Measurements from ENCODE around the gene UBASH3A. TPM values are rescaled to one million over a fixed set of nuclear protein-coding genes. Genes with fewer than 3 reads are reported as not detected.

Gene UBASH3A, protein sequence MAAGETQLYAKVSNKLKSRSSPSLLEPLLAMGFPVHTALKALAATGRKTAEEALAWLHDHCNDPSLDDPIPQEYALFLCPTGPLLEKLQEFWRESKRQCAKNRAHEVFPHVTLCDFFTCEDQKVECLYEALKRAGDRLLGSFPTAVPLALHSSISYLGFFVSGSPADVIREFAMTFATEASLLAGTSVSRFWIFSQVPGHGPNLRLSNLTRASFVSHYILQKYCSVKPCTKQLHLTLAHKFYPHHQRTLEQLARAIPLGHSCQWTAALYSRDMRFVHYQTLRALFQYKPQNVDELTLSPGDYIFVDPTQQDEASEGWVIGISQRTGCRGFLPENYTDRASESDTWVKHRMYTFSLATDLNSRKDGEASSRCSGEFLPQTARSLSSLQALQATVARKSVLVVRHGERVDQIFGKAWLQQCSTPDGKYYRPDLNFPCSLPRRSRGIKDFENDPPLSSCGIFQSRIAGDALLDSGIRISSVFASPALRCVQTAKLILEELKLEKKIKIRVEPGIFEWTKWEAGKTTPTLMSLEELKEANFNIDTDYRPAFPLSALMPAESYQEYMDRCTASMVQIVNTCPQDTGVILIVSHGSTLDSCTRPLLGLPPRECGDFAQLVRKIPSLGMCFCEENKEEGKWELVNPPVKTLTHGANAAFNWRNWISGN
- total RNA-seq (1 to 10 TPM in 1 of 2 donors, under 1 TPM in 1; 0.75 to 1.4 TPM), polyA plus RNA-seq (under 1 TPM in 1 of 2 donors, not detected in 1; 0.10 TPM)
- long read RNA-seq, donor 1, partial matches to known transcripts, result 0 of 1 reads
- long read RNA-seq, donor 1, other reads (novel, unspliced or antisense), result 0 of 1 reads
- long read RNA-seq, donor 2, partial matches to known transcripts, result 0 of 1 reads
- long read RNA-seq, donor 2, other reads (novel, unspliced or antisense), result 0 of 1 reads

DNA sequence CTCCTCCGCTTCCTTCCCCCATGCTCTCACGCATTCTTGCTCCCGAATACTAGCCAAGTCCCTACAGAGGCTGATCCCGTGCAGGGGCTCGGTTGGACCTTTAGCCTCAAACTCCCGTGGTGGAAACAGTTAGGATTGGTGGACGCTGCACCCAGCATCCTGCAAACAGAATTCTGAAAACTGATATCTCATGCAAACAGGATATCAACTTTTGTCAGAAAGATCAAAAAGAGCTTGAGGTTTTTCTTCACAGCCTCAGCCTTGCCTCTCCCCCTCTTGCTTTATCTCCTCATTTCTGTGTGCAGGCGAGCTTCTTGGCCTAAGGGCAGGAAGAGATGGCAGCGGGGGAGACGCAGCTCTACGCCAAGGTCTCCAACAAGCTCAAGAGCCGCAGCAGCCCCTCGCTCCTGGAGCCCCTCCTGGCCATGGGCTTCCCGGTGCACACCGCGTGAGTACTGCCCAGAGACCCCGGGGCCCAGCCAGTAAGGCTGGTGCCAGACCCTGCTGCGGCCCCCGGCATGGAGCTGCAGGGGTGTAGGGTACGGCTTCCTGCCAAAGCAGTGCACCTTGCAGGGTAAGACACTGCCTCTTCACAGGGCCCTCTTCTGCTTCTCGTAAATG is at the start of gene UBASH3A:
TSS of gene UBASH3A (plus strand) at position 292 of the 621 bp plus-strand sequence. CDS start at position 336, 44 bp downstream.
- Histone ChIP-seq H3K4me3 (ENCODE audit: low read length in 2 of 2) (no peak within 1 kb of the TSS), H3K36me3 (ENCODE audit: control insufficient read depth in 1 of 2, insufficient read depth in 2 of 2, low read length in 1 of 2) (no peaks in the 10 kb centered on the region), H3K27me3 (ENCODE audit: control insufficient read depth in 1 of 2, insufficient read depth in 2 of 2, low read length in 1 of 2) (peaks cover 0 to 1% of the 10 kb centered on the region in 2 donors), H3K9me3 (ENCODE audit: control insufficient read depth, low read length) (no peaks in the 10 kb centered on the region), H3K27ac (ENCODE audit: low read depth in 1 of 2, low read length in 2 of 2) (no peak within 1 kb of the TSS), H3K4me1 (ENCODE audit: control insufficient read depth in 1 of 2, insufficient read depth in 2 of 2, low read length in 2 of 2) (no peaks in the 10 kb centered on the region)
- ATAC-seq (ENCODE audit: low FRiP score) (no peak), DNase-seq (peak in 1 of 2 donors; percentile 40)
- 77 to 79% methylated on average over 20 to 21 of the region's 21 CpGs for WGBS, 2 donors
- intact Hi-C loops (cut with DNase I), result no loop called here

DNA sequence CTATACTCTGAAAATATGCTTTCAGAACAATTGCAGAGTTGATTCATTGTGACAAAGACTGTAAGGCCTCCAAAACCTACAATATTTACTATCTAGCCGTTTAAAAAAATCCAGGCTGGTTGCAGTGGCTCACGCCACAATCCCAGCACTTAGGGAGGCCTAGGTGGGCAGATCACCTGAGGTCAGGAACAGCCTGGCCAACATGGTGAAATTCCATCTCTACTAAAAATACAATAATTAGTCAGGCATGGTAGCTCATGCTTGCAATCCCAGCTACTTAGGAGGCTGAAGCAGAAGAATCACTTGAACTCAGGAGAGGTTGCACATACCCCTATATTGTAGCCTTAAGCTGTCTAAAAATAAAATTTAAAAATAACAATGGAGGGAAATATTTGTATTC is 47.7 kb upstream of the UBASH3A start:
- ATAC-seq (ENCODE audit: low FRiP score), result no peak

DNA sequence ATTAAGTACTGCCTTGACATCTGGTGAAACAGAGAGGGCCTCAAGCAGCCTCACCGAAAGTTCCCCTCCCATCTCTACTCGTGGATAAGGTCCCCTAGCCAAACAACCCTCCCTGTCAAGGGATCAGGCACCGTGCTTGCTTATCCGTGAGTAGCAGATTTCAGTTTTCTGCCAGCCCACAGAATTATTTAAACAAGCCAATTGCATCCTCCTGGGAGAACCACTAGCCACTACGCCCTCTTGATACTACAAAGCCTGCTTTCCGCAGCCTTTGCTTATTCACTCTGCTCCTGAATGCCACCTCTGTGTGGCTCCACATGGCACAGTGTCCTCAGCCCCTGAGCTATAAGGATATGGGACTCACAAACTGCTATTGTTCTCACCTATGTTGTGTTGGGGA is 47.1 kb upstream of the UBASH3A start:
- no peak overlapping the region for H3K4me3 ChIP-seq (ENCODE audit: low read length in 2 of 2)
- no peaks in the 10 kb centered on the region for H3K36me3 ChIP-seq (ENCODE audit: control insufficient read depth in 1 of 2, insufficient read depth in 2 of 2, low read length in 1 of 2)
- DNase-seq, result no peak
- no peak overlapping the region for H3K27ac ChIP-seq (ENCODE audit: low read depth in 1 of 2, low read length in 2 of 2)
- WGBS, 2 donors, result 33 to 35% methylated on average over 6 of the region's 6 CpGs
- intact Hi-C loops (cut with DNase I), result no loop called here
- ATAC-seq (ENCODE audit: low FRiP score), result no peak
- no peaks in the 10 kb centered on the region for H3K4me1 ChIP-seq (ENCODE audit: control insufficient read depth in 1 of 2, insufficient read depth in 2 of 2, low read length in 2 of 2)
- H3K27me3 ChIP-seq (ENCODE audit: control insufficient read depth in 1 of 2, insufficient read depth in 2 of 2, low read length in 1 of 2), result no peaks in the 10 kb centered on the region
- peaks cover 8% of the 10 kb centered on the region for H3K9me3 ChIP-seq (ENCODE audit: control insufficient read depth, low read length)

More for the DNA sequence above, 47.7 kb upstream of the UBASH3A start:
- DNase-seq, result no peak
- no peaks in the 10 kb centered on the region for H3K4me1 ChIP-seq (ENCODE audit: control insufficient read depth in 1 of 2, insufficient read depth in 2 of 2, low read length in 2 of 2)
- intact Hi-C loops (cut with DNase I), result no loop called here
- no peaks in the 10 kb centered on the region for H3K36me3 ChIP-seq (ENCODE audit: control insufficient read depth in 1 of 2, insufficient read depth in 2 of 2, low read length in 1 of 2)
- peaks cover 8% of the 10 kb centered on the region for H3K9me3 ChIP-seq (ENCODE audit: control insufficient read depth, low read length)
- no peak overlapping the region for H3K4me3 ChIP-seq (ENCODE audit: low read length in 2 of 2)
- no peak overlapping the region for H3K27ac ChIP-seq (ENCODE audit: low read depth in 1 of 2, low read length in 2 of 2)
- H3K27me3 ChIP-seq (ENCODE audit: control insufficient read depth in 1 of 2, insufficient read depth in 2 of 2, low read length in 1 of 2), result no peaks in the 10 kb centered on the region
- 84 to 85% methylated on average over 2 of the region's 2 CpGs for WGBS, 2 donors

DNA sequence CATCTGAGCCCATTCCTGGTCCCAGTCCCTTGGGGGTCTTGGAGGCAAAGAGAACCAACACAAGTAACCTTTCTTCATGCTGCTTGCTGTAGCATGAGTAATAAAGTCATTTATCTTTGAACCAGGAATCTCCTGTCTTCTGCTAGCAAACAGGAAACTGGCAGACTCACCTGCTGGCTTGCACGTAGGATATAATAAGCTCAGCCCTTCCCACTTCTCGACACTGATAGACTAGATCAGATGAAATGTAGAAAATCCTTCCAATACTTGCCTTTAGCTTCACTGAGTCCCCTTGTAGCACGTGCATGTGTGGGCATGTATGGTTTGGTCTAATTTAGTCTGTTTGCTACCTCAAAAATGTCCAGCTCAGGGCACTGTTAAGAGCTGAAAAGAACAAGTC is 46.4 kb upstream of the UBASH3A start:
- no peaks in the 10 kb centered on the region for H3K27me3 ChIP-seq (ENCODE audit: control insufficient read depth in 1 of 2, insufficient read depth in 2 of 2, low read length in 1 of 2)
- intact Hi-C loops (cut with DNase I), result no loop called here
- ATAC-seq (ENCODE audit: low FRiP score) (no peak), DNase-seq (no peak)
- H3K27ac ChIP-seq (ENCODE audit: low read depth in 1 of 2, low read length in 2 of 2), result no peak overlapping the region
- H3K4me3 ChIP-seq (ENCODE audit: low read length in 2 of 2), result no peak overlapping the region
- H3K36me3 ChIP-seq (ENCODE audit: control insufficient read depth in 1 of 2, insufficient read depth in 2 of 2, low read length in 1 of 2), result no peaks in the 10 kb centered on the region
- H3K9me3 ChIP-seq (ENCODE audit: control insufficient read depth, low read length), result peaks cover 8% of the 10 kb centered on the region
- 62 to 76% methylated on average over 3 of the region's 3 CpGs for WGBS, 2 donors
- H3K4me1 ChIP-seq (ENCODE audit: control insufficient read depth in 1 of 2, insufficient read depth in 2 of 2, low read length in 2 of 2), result no peaks in the 10 kb centered on the region

DNA sequence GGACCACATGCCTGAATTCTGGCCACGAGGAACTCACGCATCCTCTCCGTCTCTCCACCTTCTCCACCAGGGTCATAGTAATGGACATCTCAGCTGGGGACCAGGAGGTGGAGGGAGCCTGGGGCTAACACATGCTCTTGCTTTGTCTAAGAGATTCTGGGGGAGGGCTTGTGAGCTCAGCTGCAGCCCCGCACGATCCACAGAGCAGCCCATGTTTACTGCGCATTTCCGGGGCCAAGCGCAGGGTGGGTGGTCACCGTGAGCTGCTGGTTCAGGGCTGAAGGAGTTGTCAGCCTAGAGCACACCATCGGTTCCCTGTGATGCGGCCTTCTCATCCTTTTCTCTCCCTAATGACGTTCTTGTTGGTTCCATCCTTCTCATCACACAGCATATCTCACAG is 45.4 kb upstream of the UBASH3A start:
- ATAC-seq (ENCODE audit: low FRiP score) (no peak), DNase-seq (peak in 1 of 2 donors; percentile 56)
- H3K4me3 ChIP-seq (ENCODE audit: low read length in 2 of 2), result no peak overlapping the region
- H3K27ac ChIP-seq (ENCODE audit: low read depth in 1 of 2, low read length in 2 of 2), result no peak overlapping the region
- H3K36me3 ChIP-seq (ENCODE audit: control insufficient read depth in 1 of 2, insufficient read depth in 2 of 2, low read length in 1 of 2), result no peaks in the 10 kb centered on the region
- H3K4me1 ChIP-seq (ENCODE audit: control insufficient read depth in 1 of 2, insufficient read depth in 2 of 2, low read length in 2 of 2), result no peaks in the 10 kb centered on the region
- WGBS, 2 donors, result 88 to 92% methylated on average over 12 of the region's 12 CpGs
- H3K9me3 ChIP-seq (ENCODE audit: control insufficient read depth, low read length), result peaks cover 8% of the 10 kb centered on the region
- intact Hi-C loops (cut with DNase I), result no loop called here
- H3K27me3 ChIP-seq (ENCODE audit: control insufficient read depth in 1 of 2, insufficient read depth in 2 of 2, low read length in 1 of 2), result no peaks in the 10 kb centered on the region

DNA sequence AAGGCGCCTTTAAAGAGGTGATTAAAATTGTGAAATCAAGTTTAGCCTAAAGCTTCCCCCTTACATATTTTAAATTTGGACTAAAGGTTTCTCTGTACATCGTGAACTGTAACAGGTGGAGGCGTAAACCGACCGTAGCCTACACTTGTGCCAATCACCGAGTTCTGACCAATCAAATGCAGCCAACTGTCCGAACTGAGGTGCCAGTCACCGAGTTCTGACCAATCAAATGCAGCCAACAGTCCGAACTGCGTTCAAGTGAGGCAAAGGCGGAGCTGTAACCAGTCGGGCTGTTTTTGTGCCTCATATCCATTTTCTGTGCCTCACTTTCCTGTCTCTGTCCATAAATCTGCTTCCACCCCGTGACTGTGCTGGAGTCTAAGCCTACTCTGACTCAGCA is 44.8 kb upstream of the UBASH3A start:
- no peak for ATAC-seq (ENCODE audit: low FRiP score)
- DNase-seq, result peak in 1 of 2 donors; percentile 24
- Histone ChIP-seq H3K4me3 (ENCODE audit: low read length in 2 of 2) (no peak overlapping the region), H3K9me3 (ENCODE audit: control insufficient read depth, low read length) (peaks cover 6% of the 10 kb centered on the region), H3K27me3 (ENCODE audit: control insufficient read depth in 1 of 2, insufficient read depth in 2 of 2, low read length in 1 of 2) (no peaks in the 10 kb centered on the region), H3K27ac (ENCODE audit: low read depth in 1 of 2, low read length in 2 of 2) (no peak overlapping the region), H3K4me1 (ENCODE audit: control insufficient read depth in 1 of 2, insufficient read depth in 2 of 2, low read length in 2 of 2) (no peaks in the 10 kb centered on the region), H3K36me3 (ENCODE audit: control insufficient read depth in 1 of 2, insufficient read depth in 2 of 2, low read length in 1 of 2) (no peaks in the 10 kb centered on the region)
- intact Hi-C loops (cut with DNase I), result no loop called here
- 80 to 84% methylated on average over 13 of the region's 13 CpGs for WGBS, 2 donors

DNA sequence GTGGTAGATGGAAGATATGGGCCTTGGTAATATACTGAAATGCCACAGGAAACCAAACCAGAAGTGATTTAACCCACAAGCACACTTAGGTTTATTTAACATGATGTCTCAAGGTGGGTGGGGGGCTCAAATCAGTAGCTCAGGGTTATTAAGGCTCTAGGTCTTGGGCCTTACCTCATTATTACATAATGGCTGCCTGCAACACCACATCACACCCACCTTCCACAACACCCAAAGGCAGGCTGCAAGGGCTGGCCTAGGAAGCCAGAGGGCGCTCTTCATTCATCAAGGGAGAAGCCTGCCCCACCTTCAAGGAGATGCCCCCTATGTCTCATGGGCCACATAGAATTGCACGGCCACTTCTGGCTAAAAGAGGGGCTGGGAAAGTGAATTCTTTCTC is 43.4 kb upstream of the UBASH3A start:
- Histone ChIP-seq H3K4me3 (ENCODE audit: low read length in 2 of 2) (no peak overlapping the region), H3K36me3 (ENCODE audit: control insufficient read depth in 1 of 2, insufficient read depth in 2 of 2, low read length in 1 of 2) (no peaks in the 10 kb centered on the region), H3K27ac (ENCODE audit: low read depth in 1 of 2, low read length in 2 of 2) (no peak overlapping the region), H3K27me3 (ENCODE audit: control insufficient read depth in 1 of 2, insufficient read depth in 2 of 2, low read length in 1 of 2) (no peaks in the 10 kb centered on the region), H3K4me1 (ENCODE audit: control insufficient read depth in 1 of 2, insufficient read depth in 2 of 2, low read length in 2 of 2) (no peaks in the 10 kb centered on the region), H3K9me3 (ENCODE audit: control insufficient read depth, low read length) (peaks cover 6% of the 10 kb centered on the region)
- 60 to 71% methylated on average over 2 of the region's 2 CpGs for WGBS, 2 donors
- ATAC-seq (ENCODE audit: low FRiP score) (no peak), DNase-seq (peak in 1 of 2 donors; percentile 16)
- intact Hi-C loops (cut with DNase I), result no loop called here

DNA sequence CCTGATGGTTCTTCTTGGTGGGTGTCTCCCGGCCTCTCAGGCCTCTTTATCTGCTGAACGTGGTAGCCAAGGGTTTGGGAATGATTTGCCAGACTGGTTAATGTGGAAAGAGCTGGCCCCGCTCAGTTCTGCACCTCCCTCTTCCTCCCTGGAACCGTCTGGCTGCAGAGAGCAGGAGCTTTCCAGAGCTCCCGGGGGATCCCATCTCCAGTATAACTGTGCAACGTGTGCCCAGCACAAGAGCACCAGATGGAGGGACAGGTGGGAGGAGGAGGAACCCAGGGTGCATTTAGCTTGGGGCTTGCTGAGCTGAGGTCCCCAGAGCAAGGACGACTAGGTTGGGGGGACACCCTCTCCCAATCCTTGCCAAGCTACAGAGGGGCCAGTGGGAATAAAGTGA is 42.4 kb upstream of the UBASH3A start:
- Histone ChIP-seq H3K9me3 (ENCODE audit: control insufficient read depth, low read length) (peaks cover 6% of the 10 kb centered on the region), H3K4me1 (ENCODE audit: control insufficient read depth in 1 of 2, insufficient read depth in 2 of 2, low read length in 2 of 2) (no peaks in the 10 kb centered on the region), H3K27me3 (ENCODE audit: control insufficient read depth in 1 of 2, insufficient read depth in 2 of 2, low read length in 1 of 2) (no peaks in the 10 kb centered on the region), H3K36me3 (ENCODE audit: control insufficient read depth in 1 of 2, insufficient read depth in 2 of 2, low read length in 1 of 2) (no peaks in the 10 kb centered on the region), H3K27ac (ENCODE audit: low read depth in 1 of 2, low read length in 2 of 2) (no peak overlapping the region), H3K4me3 (ENCODE audit: low read length in 2 of 2) (no peak overlapping the region)
- ATAC-seq (ENCODE audit: low FRiP score) (no peak), DNase-seq (peak in 1 of 2 donors; percentile 27)
- WGBS, 2 donors, result 31 to 38% methylated on average over 7 of the region's 7 CpGs
- intact Hi-C loops (cut with DNase I), result no loop called here
